K562 (cell line): ENCODE results near the gene PTPN7. TPM values are rescaled to one million over a fixed set of nuclear protein-coding genes. Genes with fewer than 3 reads are reported as not detected.
A peak's percentile ranks its signal among the peaks of the same experiment; 100 is the strongest.

Source experiments
- BRF2 ChIP-seq: IDR thresholded peaks from 3 replicates; pipeline ENCODE4 v1.6.1; 2011; ENCODE audit warnings: borderline replicate concordance, mild to moderate bottlenecking; ENCODE audit not compliant: insufficient read length, insufficient read depth
- CBX3 ChIP-seq, 2 experiments: IDR thresholded peaks; 1 replicate in 1 of 2; 2 replicates in 1 of 2; pipeline ENCODE4 v1.6.1; 2012; ENCODE audit warnings: inconsistent platforms in 2 of 2, low read length in 2 of 2, borderline replicate concordance in 1 of 2, control low read depth in 1 of 2
- NFYB ChIP-seq: IDR thresholded peaks from 2 replicates; pipeline ENCODE4 v1.6.1; 2011; ENCODE audit warnings: mild to moderate bottlenecking, moderate library complexity; ENCODE audit not compliant: insufficient read length; ENCODE audit errors: extremely low read depth
- POLR2G ChIP-seq: fragments of 200-400 bp; formaldehyde crosslinking; IDR thresholded peaks from 2 replicates; pipeline ENCODE4 v1.6.1; 2017; ENCODE audit warnings: low read depth, mild to moderate bottlenecking, antibody characterized with exemption, low read length, moderate library complexity
- polyA plus RNA-seq, 8 experiments: library from polyadenylated mRNA; depleted of rRNA in 4 of 8; stranded (reverse) in 5 of 8; unstranded in 3 of 8; fragments of >200 nt; fragmentation: Nextera tagmentation in 2 of 8; fragmentation: Illumina TruSeq in 1 of 8; extraction: Ambion mirVana in 2 of 8; extraction: Trizol in 1 of 8; gene quantifications; 2 replicates each; pipeline versions ENCODE4 v1.2.1 to v1.2.3, GENCODE V29; 2011 to 2014; ENCODE audit warnings: inconsistent platforms in 1 of 8, missing spikeins in 1 of 8
- total RNA-seq, 7 experiments: library from RNA; depleted of rRNA in 6 of 7; stranded (reverse); fragments of >200 nt in 6 of 7; fragmentation: Illumina TruSeq in 2 of 7; extraction: Trizol in 2 of 7; gene quantifications; 2 replicates each; pipeline versions ENCODE4 v1.2.1 to v1.2.3, GENCODE V29; 2011 to 2021; ENCODE audit warnings: low replicate concordance in 1 of 7
- TF ChIP-seq, protein P1 (sequence below): fragments of 250-450 bp; sonication (Bioruptor Pico); IDR thresholded peaks from 2 replicates; pipeline ENCODE4 v1.8.0; 2022; ENCODE audit warnings: inconsistent platforms

PTPN7 gene
- total and polyA plus RNA-seq, 9 of the 15 experiments (the other 6 are each of a cell fraction or from before 2014, with no cell fraction given): 18.7 to 144 (median 120) TPM

GRCh38 chr1:202133001-202133400 lies 27.4 kb downstream of the PTPN7 start (continued):
- TF ChIP-seq, protein P1, sequence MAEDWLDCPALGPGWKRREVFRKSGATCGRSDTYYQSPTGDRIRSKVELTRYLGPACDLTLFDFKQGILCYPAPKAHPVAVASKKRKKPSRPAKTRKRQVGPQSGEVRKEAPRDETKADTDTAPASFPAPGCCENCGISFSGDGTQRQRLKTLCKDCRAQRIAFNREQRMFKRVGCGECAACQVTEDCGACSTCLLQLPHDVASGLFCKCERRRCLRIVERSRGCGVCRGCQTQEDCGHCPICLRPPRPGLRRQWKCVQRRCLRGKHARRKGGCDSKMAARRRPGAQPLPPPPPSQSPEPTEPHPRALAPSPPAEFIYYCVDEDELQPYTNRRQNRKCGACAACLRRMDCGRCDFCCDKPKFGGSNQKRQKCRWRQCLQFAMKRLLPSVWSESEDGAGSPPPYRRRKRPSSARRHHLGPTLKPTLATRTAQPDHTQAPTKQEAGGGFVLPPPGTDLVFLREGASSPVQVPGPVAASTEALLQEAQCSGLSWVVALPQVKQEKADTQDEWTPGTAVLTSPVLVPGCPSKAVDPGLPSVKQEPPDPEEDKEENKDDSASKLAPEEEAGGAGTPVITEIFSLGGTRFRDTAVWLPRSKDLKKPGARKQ (CRISPR knock-in tag): no peak
- TF ChIP-seq CBX3 (IDR thresholded peaks at IDR 0.05; ENCODE audit: borderline replicate concordance in 1 of 2, low read length in 2 of 2) (no peak), NFYB (no peak), POLR2G (peak; percentile 13; the same call in 1 of the 2 replicates), BRF2 (no peak)
